ENCODE results near the gene MEGF10. TPM values are rescaled to one million over a fixed set of nuclear protein-coding genes. Genes with fewer than 3 reads are reported as not detected.

MEGF10 gene
- total RNA-seq, 1 donor from 2014 or later, result 96.1 TPM

DNA sequence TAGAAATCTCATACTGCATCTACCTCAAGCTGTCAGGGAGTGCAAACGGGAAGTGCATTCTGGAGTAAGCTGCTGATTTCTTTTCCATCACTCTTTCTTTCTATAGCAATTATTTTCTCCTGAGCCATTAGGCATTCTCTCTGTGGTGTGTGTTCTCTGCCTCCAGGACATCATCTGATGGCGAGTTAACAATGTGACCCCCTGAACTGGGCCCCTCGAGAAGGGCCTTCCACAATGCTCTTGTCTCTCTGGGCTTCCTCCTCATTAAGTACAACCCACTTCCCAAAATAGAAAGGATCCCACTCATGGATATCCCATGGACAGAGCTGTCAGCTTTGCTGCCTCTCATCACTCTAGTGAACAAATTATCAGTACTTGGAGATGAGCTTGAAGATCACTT, 130.2 kb downstream of the MEGF10 start:
- peak overlapping the region; percentile 54 for H3K4me3 Mint-ChIP-seq
- peak overlapping the region; percentile 20 for H3K27ac Mint-ChIP-seq (ENCODE audit: unreplicated experiment)
- peaks cover 65% of the 10 kb centered on the region for H3K4me1 Mint-ChIP-seq
- H3K27me3 Mint-ChIP-seq (ENCODE audit: low read depth), result no peaks in the 10 kb centered on the region
- TF ChIP-seq, protein P1, sequence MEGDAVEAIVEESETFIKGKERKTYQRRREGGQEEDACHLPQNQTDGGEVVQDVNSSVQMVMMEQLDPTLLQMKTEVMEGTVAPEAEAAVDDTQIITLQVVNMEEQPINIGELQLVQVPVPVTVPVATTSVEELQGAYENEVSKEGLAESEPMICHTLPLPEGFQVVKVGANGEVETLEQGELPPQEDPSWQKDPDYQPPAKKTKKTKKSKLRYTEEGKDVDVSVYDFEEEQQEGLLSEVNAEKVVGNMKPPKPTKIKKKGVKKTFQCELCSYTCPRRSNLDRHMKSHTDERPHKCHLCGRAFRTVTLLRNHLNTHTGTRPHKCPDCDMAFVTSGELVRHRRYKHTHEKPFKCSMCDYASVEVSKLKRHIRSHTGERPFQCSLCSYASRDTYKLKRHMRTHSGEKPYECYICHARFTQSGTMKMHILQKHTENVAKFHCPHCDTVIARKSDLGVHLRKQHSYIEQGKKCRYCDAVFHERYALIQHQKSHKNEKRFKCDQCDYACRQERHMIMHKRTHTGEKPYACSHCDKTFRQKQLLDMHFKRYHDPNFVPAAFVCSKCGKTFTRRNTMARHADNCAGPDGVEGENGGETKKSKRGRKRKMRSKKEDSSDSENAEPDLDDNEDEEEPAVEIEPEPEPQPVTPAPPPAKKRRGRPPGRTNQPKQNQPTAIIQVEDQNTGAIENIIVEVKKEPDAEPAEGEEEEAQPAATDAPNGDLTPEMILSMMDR (conservative IDR thresholded peaks at IDR 0.05), result no peak
- no peaks in the 10 kb centered on the region for H3K9me3 Mint-ChIP-seq
- no peak for DNase-seq (ENCODE audit: low read depth, low spot score)
- H3K36me3 Mint-ChIP-seq (ENCODE audit: low read depth), result peaks cover 28% of the 10 kb centered on the region

DNA sequence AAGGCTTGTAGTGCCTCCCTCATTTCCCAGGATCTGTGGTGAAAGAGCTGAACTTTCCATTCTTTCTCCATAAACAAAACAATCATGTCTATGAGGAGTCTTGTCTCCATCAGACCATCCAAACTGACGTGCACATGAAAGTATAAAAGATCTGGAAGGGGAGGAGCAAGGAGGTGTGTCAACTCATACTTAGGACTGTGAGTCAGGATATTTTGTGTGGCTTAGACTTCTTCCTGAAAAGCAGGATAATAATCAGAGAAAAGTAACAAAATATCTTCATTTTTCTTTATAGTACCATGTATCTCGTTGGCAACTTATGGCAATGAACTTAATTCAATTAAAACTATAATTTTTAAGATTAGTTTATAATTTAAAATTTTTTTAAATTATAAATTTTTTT, 130.9 kb downstream of the MEGF10 start:
- H3K9me3 Mint-ChIP-seq, result no peaks in the 10 kb centered on the region
- no peaks in the 10 kb centered on the region for H3K27me3 Mint-ChIP-seq (ENCODE audit: low read depth)
- DNase-seq (ENCODE audit: low read depth, low spot score), result no peak
- H3K27ac Mint-ChIP-seq (ENCODE audit: unreplicated experiment), result no peak overlapping the region
- peaks cover 66% of the 10 kb centered on the region for H3K4me1 Mint-ChIP-seq
- peak overlapping the region; percentile 54 for H3K4me3 Mint-ChIP-seq
- H3K36me3 Mint-ChIP-seq (ENCODE audit: low read depth), result peaks cover 26% of the 10 kb centered on the region
- TF ChIP-seq, protein P1 (conservative IDR thresholded peaks at IDR 0.05), result no peak

DNA sequence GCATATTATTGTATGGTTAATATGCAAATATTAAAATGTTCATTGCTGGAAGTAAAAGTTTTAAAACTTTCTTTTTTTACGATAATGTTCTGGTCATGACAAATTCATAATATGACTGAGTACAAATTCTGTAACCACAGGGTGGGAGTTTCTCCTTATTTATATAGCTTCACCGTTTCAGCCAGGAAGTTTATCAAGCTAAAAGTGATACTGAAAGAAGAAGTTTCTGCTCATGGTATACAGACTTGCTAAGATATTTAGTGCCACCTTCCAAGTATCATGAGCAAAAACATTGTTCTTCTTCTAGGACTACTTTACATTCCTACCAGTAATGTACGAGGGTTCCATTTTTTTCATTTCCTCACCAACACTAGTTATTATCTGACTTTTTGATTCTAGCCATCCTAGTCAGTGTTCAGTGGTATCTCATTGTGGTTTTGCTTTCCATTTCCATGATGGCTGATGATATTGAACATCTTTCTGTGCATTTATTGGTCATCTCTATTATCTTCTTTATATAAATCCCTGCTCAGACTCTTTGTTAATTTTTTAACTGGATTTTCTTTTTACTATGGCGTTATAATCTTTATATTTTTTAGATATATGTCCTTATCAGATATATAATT, 132.7 kb downstream of the MEGF10 start:
- Mint-ChIP-seq H3K9me3 (no peaks in the 10 kb centered on the region), H3K27me3 (ENCODE audit: low read depth) (no peaks in the 10 kb centered on the region), H3K27ac (ENCODE audit: unreplicated experiment) (no peak overlapping the region), H3K4me3 (no peak overlapping the region), H3K36me3 (ENCODE audit: low read depth) (peaks cover 29% of the 10 kb centered on the region), H3K4me1 (peaks cover 69% of the 10 kb centered on the region)
- DNase-seq (ENCODE audit: low read depth, low spot score), result no peak
- TF ChIP-seq, protein P1 (conservative IDR thresholded peaks at IDR 0.05), result no peak

DNA sequence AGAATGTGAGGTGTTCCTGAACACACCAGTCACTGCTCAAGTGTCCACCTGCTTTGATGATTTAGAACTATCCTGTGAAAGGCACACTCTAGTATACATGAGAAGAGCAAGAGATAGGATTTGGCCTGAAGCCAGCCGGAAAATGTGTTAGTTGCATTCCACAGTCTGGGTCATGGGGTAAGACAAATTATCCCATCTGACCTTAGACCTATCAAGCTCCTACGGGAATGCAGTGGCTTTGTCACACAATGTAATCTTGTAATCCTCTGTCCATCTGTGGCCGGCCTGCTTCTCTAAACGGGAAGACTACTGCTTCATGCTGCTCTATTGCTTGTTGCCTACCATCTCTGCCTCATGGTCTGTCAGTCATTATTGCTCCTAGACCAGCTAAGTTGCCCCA, 134.4 kb downstream of the MEGF10 start:
- TF ChIP-seq, protein P1 (conservative IDR thresholded peaks at IDR 0.05), result no peak
- Mint-ChIP-seq H3K4me3 (no peak overlapping the region), H3K27ac (ENCODE audit: unreplicated experiment) (peak overlapping the region; percentile 48), H3K27me3 (ENCODE audit: low read depth) (no peaks in the 10 kb centered on the region), H3K4me1 (peaks cover 69% of the 10 kb centered on the region), H3K9me3 (no peaks in the 10 kb centered on the region), H3K36me3 (ENCODE audit: low read depth) (peaks cover 27% of the 10 kb centered on the region)
- no peak for DNase-seq (ENCODE audit: low read depth, low spot score)

DNA sequence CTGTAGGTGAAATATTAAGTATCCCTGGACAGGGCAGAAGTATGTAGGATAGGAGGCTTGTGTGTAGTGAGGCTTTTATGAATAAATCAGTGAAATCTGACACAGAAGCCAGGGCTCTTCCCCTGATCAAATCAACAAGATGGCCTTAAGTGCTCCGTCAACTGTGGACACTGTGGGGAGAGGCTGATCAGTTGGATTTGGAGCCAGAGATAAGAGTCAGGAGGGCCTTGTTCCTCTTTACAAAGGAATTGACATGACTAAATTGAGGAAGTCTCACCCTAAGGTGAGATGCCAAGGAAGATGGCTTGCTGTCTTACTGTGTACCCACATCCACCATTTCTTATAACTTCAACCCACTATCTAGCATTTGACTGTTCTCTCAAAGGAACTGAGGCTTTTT, 135.3 kb downstream of the MEGF10 start:
- H3K4me1 Mint-ChIP-seq, result peaks cover 67% of the 10 kb centered on the region

More for the DNA sequence above, 135.3 kb downstream of the MEGF10 start:
- peak overlapping the region; percentile 53 for H3K27ac Mint-ChIP-seq (ENCODE audit: unreplicated experiment)
- no peak for DNase-seq (ENCODE audit: low read depth, low spot score)
- no peak overlapping the region for H3K4me3 Mint-ChIP-seq
- H3K36me3 Mint-ChIP-seq (ENCODE audit: low read depth), result peaks cover 26% of the 10 kb centered on the region
- TF ChIP-seq, protein P1 (conservative IDR thresholded peaks at IDR 0.05), result no peak
- H3K27me3 Mint-ChIP-seq (ENCODE audit: low read depth), result no peaks in the 10 kb centered on the region
- H3K9me3 Mint-ChIP-seq, result no peaks in the 10 kb centered on the region

All from neural crest cell (in vitro differentiated cells).